ENCODE results near the gene TMEM150A.
"Not testable (repeated sequence)": the region's sequence is repeated elsewhere in the genome, so short reads cannot be mapped to it uniquely, and the experiment has no call there.

TMEM150A gene

GRCh38 chr2:85564144-85564563 lies 38.3 kb downstream of the TMEM150A start:
- no peak for DNase-seq (ENCODE audit: low read depth)

DNA sequence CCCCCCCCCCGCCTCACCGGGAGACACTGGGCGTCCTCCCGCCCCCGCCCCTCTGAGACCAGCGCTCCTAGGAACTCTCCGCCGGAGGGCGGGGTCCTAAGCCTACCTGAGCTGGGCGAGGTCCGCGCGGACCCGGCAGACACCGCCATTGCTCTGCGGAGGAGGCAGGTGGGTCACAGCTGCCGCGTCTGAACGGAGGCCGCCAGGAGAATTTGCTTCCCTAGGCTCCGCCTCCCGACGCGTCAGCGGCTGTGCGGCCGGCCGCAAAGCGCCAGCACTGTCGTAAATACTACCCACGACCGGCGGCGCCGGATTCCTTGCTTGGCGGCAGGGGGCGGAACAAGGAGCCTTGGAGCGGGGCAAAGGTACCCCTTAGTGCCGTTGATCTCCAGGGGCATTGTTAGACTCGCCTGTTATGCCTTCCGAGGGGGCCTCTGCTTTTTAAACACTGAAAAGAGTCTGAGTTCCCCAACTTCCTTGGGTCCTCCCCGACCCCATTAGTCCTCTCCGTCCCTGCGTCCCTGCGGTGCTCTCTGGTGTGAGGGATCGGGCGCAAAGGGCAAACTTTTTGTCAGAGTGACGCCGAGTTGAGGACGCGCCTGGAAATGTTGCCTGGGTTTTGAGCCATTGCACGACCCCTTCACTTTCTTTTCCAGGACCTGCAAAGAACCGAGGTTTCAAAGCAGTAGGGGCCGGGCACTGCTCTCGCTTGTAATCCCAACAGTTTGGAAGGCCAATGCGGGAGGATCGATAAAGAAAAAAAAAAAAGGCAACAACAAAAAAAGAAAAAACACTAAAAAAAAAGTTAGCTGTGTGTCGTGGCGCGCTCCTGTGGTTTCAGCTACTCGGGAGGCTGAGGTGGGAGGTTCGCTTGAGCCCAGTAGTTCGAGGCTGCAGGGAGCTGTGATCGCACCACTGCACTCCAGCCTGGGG lies 41.0 kb downstream of the TMEM150A start, which contains the start of gene GGCX:
TSS of gene GGCX (minus strand) at position 214 of the 933 bp plus-strand sequence. CDS start at position 149, 65 bp downstream.
- DNase-seq (ENCODE audit: low read depth): peak; percentile 90

GRCh38 chr2:85560812-85561279 lies 41.7 kb downstream of the TMEM150A start:
- no peak for DNase-seq (ENCODE audit: low read depth)

DNA sequence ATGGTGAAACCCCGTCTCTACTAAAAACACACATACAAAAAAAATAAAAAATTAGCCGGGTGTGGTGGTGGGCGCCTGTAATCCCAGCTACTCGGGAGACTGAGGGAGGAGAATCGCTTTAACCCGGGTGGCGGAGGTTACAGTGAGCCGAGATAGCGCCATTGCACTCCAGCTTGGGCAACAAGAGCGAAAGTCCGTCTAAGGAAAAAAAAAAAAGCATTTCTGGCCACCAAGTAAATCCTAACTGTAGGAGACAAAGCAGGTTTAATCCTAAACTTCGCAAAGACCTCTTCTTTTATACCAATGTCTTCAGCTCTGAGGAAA lies 42.1 kb downstream of the TMEM150A start:
- not testable (repeated sequence) for DNase-seq (ENCODE audit: low read depth)

GRCh38 chr2:85558160-85558559 lies 44.3 kb downstream of the TMEM150A start:
- no peak for DNase-seq (ENCODE audit: low read depth)

DNA sequence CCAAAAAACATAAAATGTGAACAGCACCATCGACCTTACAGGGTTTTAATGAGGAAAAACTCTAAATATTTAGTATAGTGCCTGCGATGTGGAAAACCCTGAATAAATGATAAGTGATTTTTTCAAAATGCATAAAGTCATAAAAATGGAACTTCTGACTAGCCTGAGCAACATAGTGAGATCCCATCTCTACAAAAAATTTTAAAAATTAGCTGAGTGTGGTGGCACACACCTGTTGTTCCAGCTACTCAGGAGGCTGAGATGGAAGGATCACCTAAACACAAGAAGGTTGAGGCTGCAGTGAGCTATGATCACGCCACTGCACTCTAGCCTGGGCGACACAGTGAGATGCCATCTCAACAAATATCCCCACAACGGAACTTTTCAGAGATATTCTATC lies 45.4 kb downstream of the TMEM150A start:
- no peak for DNase-seq (ENCODE audit: low read depth)

GRCh38 chr2:85554980-85555612 lies 47.4 kb downstream of the TMEM150A start:
- no peak for DNase-seq (ENCODE audit: low read depth)

DNA sequence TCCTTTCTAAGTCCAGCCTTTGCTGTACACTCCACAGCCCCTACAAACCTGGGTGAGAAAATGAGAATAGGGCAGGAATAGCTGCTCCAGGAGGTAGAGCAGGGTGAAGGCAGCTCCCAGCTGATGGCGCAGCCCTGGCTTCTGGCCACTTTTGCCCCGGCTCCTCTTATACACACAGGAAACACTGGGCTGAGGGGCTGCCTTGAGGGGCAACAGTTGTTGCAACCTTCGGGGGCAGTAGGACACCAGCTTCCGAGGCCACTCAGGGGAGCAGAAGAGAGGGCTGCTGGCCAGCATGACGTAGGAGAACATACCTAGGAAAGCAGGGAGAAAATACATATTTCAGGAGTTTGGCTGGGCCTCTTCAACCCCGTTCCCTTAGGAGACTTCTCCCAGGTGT lies 49.3 kb downstream of the TMEM150A start:
- DNase-seq (ENCODE audit: low read depth): no peak

DNA sequence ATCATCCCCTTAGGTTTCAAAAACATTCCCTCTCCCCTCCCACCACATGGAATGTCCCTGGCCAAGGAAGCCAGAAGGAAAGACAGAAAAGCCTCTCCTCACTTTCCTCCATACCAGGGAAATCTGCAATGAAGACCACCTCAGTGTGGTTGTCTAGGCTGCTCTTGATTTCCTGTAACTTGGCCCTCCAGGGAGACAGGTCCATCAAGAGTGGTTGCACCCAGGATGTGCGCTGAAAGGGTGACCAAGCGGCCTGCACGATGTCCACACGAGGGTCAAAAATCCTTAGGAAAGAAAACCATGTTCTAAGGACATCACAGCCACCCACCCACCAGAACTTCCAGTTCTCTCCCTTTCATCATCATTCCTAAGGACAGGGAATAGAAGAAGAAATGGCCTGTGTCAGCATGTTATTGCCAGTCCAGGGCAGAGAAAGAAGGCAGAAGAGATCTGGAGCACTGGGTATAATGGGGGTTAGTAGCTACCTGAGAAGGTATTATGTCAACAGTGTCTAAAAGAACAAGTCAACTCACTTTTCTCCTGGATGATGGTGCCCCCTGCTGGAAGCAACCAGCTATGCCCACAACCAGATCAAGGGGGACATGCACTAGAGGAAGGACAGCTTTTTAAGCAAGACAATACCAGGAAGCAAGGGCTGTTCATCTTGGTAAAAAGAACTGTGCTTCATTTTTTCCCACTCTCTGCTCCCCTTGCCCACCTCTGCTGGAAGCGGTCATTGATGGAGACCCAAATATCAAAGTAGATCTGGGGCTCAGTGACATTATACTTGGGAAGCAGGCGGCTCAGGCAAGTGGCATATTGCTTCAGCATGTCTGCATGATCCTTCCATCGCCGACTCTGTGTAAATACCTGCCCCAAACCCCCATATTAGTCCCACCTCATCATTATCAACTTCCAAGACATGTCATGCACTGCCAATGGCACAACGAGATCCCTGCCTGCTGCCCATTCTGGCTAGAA lies 50.5 kb downstream of the TMEM150A start:
- peak; percentile 91 for DNase-seq (ENCODE audit: low read depth)

DNA sequence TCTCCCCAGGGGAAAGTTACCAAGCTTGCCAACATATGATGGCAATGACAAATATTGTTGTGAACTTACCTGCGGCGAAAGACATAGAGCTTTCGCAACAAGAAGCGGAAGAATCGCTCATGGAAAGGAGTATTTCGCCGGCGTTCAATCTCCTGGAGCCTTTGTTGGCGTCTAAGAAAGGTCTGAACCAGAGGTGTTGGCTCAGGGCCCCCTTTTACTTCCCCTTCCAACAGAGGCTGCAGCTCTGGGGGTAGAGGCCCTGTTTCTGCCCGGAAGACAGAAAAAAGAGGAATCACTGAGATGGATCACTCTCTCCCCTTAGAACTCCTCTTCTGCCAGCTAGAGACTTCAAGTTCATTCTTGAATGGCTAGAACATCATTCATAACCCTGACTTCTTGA lies 52.0 kb downstream of the TMEM150A start:
- no peak for DNase-seq (ENCODE audit: low read depth)

DNA sequence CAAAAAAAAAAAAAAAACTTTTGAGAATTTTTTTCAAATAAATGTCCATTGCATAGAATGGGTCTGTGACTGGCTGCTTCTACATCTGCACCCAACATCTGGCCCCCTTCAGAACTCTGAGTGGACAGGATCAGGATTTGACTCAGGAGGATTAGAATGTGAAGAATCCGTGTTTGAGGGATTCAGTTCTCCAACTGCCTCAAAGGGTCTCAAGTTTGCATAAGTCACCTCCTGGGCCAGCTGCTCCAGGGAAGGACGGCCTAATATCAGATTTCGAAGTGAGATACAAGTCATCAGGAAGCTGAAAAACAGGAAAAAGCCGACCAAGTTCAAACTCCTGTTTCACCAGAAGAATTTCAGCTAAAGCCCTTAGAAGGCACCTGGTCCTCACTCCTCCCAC lies 52.7 kb downstream of the TMEM150A start:
- DNase-seq (ENCODE audit: low read depth): no peak

- DNase-seq (ENCODE audit: low read depth): no peak
Observed at GRCh38 chr2:85549095-85549494, 53.4 kb downstream of the TMEM150A start.

- no peak for DNase-seq (ENCODE audit: low read depth)
Observed at GRCh38 chr2:85548608-85548900, 53.9 kb downstream of the TMEM150A start.

All from activated T-cell treated with anti-CD3 and anti-CD28 coated beads for 1 hour (primary cell).